Mesodermal cell (in vitro differentiated cells): Measurements from ENCODE around the gene ORAI2.

Experiments used
- H3K27ac ChIP-seq: 2 replicates; pipeline ENCODE4 v1.7.0; 2013; ENCODE audit warnings: mild to moderate bottlenecking, low read depth, low read length, moderate library complexity; ENCODE audit not compliant: severe bottlenecking
- H3K36me3 ChIP-seq: 2 replicates; pipeline ENCODE4 v1.7.1; 2013; ENCODE audit warnings: mild to moderate bottlenecking, low read length, moderate library complexity; ENCODE audit not compliant: control insufficient read depth, insufficient read depth
- H3K4me1 ChIP-seq: one replicate; pipeline ENCODE4 v1.7.1; 2013; ENCODE audit warnings: mild to moderate bottlenecking, low read length; ENCODE audit not compliant: insufficient read depth, control insufficient read depth, poor library complexity, severe bottlenecking
- H3K4me3 ChIP-seq: 2 replicates; pipeline ENCODE4 v1.7.0; 2013; ENCODE audit warnings: low read length, control low read depth, mild to moderate bottlenecking; ENCODE audit not compliant: insufficient read depth, poor library complexity, severe bottlenecking; ENCODE audit errors: extremely low read depth
- H3K9me3 ChIP-seq: 2 replicates; pipeline ENCODE4 v1.7.1; 2013; ENCODE audit warnings: mild to moderate bottlenecking, low read length, moderate library complexity; ENCODE audit not compliant: control insufficient read depth
- WGBS, 2 experiments: methylation state at CpG; one replicate each; pipeline ENCODE4 v1.1.5; 2013; ENCODE audit warnings: missing lambda C conversion rate in 2 of 2; ENCODE audit not compliant: insufficient coverage in 2 of 2; 5-methylcytosine and 5-hydroxymethylcytosine counted together

ORAI2 gene

DNA sequence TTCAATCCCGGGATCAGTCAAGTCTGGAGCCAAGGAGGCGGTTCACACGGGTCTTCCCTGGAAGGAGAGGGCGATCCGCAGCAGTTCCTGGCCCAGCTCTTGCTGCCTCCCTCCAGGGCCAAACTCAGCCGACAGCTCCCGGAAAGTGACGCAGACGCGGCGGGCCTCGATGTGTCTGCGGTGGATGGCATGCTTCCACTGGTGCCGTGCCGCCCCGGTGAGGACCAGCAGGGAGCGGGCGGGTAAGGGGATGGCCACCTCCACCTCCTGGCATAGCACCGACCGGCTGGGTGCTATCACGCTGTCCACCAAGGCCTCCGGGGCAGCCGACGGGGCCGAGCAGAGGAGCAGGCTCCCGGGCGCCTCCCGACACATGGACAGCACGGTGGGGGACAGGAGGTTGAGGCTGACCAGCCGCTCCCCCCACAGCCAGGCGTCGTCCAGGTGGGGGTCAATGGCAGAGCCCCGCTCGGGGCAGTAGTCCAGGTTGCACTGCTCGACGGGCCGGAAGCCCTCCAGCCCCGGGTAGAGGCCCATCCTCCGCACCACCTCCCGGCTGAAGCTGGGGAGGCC, 24.1 kb downstream of the ORAI2 start:
- Histone ChIP-seq H3K27ac (no peak overlapping the region), H3K4me1 (peaks cover 8% of the 10 kb centered on the region), H3K9me3 (no peaks in the 10 kb centered on the region), H3K4me3 (no peak overlapping the region), H3K36me3 (peaks cover 53% of the 10 kb centered on the region)
- 97% methylated on average over 39 to 40 of the region's 40 CpGs for WGBS, 2 experiments

DNA sequence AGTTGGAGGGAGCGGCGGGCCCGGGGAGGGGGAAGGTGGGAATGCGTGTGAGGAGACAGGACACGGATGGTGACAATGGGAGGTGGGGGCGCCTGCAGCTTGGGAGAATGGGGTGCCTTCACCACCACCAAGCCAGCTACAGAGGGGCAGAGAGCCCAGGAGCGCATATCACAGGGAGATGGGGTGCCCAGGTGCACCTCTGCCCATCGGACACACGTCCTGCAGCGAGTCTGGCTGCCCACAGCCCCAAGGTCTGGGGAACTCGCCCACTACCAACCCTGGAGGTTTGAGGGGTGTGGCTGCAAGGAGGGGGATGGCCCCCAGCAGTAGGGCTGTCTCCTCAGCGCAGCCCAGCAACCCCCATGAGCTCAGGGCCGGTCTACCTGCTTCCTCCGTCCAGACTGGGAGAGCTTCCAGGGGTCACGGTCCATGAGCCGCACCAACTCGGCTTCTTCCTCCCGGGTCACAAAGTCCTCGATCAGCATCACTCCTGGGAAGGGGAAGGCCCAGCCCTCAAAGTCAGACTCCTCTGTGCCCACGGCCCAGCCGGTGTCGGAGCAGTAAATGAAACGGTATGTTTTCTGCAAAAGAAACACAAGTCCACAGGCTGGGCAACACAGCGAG, 26.0 kb downstream of the ORAI2 start:
- Histone ChIP-seq H3K9me3 (no peaks in the 10 kb centered on the region), H3K27ac (no peak overlapping the region), H3K4me3 (no peak overlapping the region), H3K36me3 (peaks cover 53% of the 10 kb centered on the region), H3K4me1 (peaks cover 13% of the 10 kb centered on the region)
- WGBS, 2 experiments: 97 to 99% methylated on average over 17 to 19 of the region's 24 CpGs

DNA sequence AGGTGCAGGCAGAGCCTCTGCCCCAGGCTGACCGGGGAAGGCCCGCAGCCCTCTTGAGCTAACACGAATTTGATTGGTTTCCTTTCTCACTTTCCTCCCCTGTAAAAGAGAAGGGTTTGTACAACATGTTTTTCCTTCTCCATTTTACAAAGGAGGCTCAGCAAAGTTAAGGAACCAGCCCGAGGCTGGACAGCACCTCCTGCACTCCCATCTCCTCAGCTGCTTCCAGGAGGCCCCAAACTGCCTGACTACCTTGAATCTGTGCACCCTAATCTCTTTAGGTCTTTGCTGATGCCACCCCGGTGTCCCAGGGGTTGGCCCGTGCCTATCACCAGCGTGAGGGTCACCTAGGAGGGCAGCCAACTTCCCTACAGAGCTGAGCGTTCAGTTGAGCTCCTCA, 27.1 kb downstream of the ORAI2 start:
- H3K36me3 ChIP-seq: peaks cover 50% of the 10 kb centered on the region
- H3K4me1 ChIP-seq: peaks cover 13% of the 10 kb centered on the region
- H3K27ac ChIP-seq: no peak overlapping the region
- H3K9me3 ChIP-seq: no peaks in the 10 kb centered on the region
- H3K4me3 ChIP-seq: no peak overlapping the region
- 98 to 100% methylated on average over 4 to 5 of the region's 8 CpGs for WGBS, 2 experiments

DNA sequence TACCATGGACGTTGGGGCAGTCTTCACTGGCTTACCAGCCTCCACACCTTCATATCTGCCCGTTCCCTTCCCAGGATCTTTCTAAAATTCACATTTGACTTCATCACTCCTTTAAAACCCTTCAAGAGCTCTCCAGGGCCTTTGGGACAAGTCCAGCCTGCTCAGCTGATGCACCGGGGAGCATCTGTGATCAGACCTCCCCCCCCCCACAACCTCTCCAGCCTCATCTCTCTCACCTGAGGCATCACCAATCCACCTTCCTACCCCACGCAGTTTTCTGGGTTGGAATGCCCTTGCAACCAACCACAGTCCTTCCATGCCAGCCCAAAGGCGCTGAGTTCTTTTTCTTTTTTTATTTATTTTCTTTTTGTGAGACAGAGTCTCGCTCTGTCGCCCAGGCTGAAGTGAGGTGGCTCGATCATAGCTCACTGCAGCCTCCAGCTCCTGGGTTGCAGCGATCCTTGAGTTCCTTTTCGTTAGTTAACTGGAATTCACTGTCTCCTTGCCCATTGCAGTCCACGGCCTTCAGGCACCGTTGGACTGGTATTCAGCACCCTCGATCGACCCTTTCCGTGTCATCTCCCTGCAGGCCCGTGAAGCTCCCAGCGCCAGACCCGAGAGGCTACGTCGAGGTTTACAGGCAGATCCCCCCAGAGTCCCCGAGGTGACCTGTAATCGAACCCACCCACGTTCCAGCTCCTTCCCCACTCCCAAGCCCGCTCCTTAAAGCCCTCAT, 30.6 kb downstream of the ORAI2 start:
- H3K27ac ChIP-seq: peak overlapping the region; percentile 73
- peaks cover 5% of the 10 kb centered on the region for H3K4me1 ChIP-seq
- peaks cover 20% of the 10 kb centered on the region for H3K36me3 ChIP-seq
- 17 to 19% methylated on average over 22 to 23 of the region's 24 CpGs for WGBS, 2 experiments
- peak overlapping the region; percentile 93 for H3K4me3 ChIP-seq
- H3K9me3 ChIP-seq: no peaks in the 10 kb centered on the region

DNA sequence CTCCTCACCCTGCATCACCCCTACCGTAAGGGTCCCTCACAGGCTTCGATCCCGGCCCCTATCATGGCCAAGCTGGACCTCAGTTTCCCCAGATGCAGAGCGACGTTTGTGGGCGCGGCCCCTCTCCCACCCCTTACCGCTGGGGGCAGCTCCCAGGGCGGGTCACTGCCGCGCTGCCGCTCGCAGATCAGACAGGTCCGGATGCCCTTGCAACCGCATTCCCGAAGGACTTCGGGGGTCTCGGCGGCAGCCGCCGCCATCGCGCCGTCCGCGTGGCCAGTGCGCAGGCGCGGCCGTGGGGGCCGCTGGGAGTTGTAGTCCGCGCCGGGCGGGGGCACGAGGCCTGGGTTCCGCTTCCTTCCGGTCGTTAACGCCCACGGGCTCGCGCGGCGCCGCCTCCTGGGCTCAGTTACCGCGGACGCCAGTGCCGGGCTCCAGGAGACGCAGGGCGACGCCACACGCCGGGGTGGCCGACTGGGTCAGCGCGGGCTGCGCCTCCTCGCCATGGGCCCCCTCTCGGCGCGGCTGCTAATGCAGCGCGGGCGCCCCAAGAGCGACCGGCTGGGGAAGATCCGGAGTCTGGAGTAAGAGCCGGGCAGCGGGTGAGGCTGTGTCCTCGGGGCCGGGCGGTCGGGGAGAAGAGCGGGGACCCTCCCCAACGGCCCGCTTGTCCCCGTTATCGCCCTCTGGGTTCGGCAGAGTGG, 31.4 kb downstream of the ORAI2 start, which contains the start of the genes ALKBH4 and LRWD1:
Gene ALKBH4, minus strand, starts transcription at position 287 of the 704 bp plus-strand sequence. Its CDS starts 27 bp downstream, at position 260.
Gene LRWD1, plus strand, starts transcription at position 408 of the 704 bp plus-strand sequence. Its CDS starts 97 bp downstream, at position 505.
- H3K4me1 ChIP-seq: peaks cover 5% of the 10 kb centered on the region
- WGBS, 2 experiments: 0% methylated on average over 67 to 69 of the region's 81 CpGs
- H3K9me3 ChIP-seq: no peaks in the 10 kb centered on the region
- peaks cover 16% of the 10 kb centered on the region for H3K36me3 ChIP-seq
- H3K4me3 ChIP-seq: peak within 1 kb of the TSS; percentile 93
- H3K27ac ChIP-seq: peak within 1 kb of the TSS; percentile 73

DNA sequence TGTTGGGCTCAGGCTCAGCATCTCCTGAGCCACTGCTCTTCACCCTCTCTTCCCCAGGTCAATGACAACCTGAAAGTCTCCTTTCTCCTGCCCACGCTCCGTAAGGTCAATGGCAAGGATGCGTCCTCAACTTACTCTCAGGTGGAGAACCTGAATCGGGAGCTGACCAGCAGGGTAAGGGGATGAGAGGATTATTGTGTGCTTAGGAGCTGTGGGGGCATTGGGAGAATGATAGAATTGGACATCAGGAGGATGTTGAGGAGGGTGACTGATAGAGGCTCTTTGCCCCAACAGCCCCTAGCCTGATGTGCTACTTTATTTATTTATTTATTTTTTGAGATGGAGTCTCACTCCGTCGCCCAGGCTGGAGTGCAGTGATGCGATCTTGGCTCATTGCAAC, 32.7 kb downstream of the ORAI2 start:
- H3K4me1 ChIP-seq: peaks cover 5% of the 10 kb centered on the region
- H3K36me3 ChIP-seq: peaks cover 17% of the 10 kb centered on the region
- no peak overlapping the region for H3K27ac ChIP-seq
- WGBS, 2 experiments: 83 to 96% methylated on average over 1 to 4 of the region's 7 CpGs
- H3K4me3 ChIP-seq: peak overlapping the region; percentile 93
- no peaks in the 10 kb centered on the region for H3K9me3 ChIP-seq

DNA sequence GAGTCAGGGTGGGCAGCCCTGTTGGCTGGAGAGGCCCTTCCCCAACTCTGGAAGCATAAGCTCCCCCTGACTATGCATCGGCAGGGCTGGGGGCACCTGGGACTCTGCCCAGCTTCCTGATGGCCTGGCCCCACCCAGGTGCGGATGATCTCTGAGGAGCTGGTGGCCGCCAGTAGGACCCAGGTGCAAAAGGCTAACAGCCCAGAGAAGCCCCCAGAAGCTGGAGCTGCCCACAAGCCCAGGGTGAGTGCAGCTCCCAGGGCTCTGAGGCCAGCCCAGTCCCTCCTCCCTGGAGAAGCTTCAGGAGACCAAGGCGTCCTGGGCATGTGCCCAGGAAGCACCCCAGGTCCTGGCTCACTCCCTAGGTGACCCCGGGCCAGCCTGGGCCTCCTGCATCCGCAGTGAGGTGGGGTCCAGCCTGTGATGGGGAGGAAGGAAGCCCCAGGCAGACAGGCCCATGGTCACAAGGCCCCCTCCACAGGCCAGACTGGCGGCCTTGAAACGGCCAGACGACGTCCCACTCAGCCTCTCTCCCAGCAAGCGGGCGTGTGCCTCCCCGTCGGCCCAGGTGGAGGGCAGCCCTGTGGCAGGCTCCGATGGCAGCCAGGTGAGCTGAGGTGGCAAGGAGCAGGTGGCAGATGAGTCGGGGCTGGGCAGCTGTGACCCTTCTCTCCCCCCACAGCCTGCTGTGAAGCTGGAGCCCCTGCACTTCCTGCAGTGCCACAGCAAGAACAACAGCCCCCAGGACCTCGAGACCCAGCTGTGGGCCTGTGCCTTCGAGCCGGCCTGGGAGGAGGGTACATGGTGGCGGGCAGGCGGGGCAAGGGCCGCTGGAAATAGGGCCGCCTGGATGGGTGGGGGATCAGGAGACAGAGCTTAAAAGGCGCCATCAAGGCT, 34.5 kb downstream of the ORAI2 start:
- 92 to 93% methylated on average over 19 to 24 of the region's 24 CpGs for WGBS, 2 experiments

DNA sequence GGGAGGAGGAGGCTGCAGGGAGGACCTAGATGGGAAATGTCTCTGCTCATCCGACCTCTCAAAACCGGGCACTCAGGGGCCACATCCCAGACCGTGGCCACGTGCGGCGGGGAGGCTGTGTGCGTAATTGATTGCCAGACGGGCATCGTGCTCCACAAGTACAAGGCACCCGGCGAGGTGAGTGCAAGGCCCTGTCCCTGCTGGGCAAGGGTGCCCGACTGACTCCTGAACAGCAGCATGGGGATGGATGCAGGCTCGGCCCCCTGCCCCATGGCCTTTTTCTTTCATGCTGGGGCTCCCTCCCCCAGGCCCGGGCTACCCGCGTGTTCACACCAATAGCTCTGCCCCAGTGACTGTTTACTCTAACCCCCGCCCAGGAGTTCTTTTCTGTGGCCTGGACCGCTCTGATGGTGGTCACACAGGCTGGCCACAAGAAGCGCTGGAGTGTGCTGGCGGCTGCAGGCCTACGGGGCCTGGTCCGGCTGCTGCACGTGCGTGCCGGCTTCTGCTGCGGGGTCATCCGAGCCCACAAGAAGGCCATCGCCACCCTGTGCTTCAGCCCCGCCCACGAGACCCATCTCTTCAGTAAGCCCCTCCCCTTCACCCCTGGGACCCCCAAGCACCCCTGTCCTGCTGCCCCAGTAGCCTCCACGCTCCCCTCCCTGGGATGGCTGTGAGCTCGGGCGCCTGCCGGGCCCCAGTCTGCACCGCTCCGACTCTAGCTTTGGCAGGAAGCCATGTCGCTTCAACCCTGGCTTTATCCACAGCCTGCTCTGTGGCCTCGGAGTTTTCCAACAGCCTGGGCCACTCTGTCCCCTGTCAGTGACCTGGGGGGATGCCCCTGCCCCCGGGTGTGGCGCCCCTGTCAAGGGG, 35.3 kb downstream of the ORAI2 start:
- H3K36me3 ChIP-seq: peaks cover 28% of the 10 kb centered on the region
- H3K4me3 ChIP-seq: no peak overlapping the region
- H3K4me1 ChIP-seq: peaks cover 4% of the 10 kb centered on the region
- H3K9me3 ChIP-seq: no peaks in the 10 kb centered on the region
- 92 to 93% methylated on average over 27 to 40 of the region's 40 CpGs for WGBS, 2 experiments
- H3K27ac ChIP-seq: no peak overlapping the region

More for the DNA sequence above, 34.5 kb downstream of the ORAI2 start:
- Histone ChIP-seq H3K27ac (no peak overlapping the region), H3K4me1 (peaks cover 5% of the 10 kb centered on the region), H3K9me3 (no peaks in the 10 kb centered on the region), H3K36me3 (peaks cover 20% of the 10 kb centered on the region), H3K4me3 (no peak overlapping the region)

DNA sequence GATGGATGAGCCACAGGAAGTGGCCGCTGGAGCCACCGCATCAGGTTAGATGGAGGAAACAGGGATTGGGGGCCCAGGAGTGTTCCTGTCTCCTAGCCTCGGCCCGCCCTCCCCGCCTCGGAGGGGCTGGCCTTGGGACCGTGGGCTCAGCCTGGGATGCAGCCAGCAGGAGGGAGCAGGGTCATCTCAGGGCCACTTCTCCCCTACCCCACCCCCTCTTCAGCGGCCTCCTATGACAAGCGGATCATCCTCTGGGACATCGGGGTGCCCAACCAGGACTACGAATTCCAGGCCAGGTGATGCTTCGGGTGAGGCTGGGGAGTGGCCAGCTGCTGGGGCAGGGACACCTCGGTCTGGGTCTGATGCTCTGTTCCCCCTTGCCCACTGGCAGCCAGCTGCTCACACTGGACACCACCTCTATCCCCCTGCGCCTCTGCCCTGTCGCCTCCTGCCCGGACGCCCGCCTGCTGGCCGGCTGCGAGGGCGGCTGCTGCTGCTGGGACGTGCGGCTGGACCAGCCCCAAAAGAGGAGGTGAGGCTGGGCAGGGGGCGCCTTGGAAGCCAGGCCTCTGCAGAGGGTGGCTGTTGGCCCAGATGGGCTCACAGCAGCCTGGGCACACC, 36.1 kb downstream of the ORAI2 start:
- H3K27ac ChIP-seq: no peak overlapping the region

More for the DNA sequence above, 36.1 kb downstream of the ORAI2 start:
- Histone ChIP-seq H3K9me3 (no peaks in the 10 kb centered on the region), H3K36me3 (peaks cover 31% of the 10 kb centered on the region), H3K4me3 (no peak overlapping the region), H3K4me1 (no peaks in the 10 kb centered on the region)
- WGBS, 2 experiments: 93 to 97% methylated on average over 19 to 24 of the region's 24 CpGs
